DMS114 treated with DMSO at 0.1 percent for 48 hours (cell line): ENCODE data around the gene EXOSC1.
"Not testable (repeated sequence)": the region's sequence is repeated elsewhere in the genome, so short reads cannot be mapped to it uniquely, and the experiment has no call there.

Experiments used
- DNase-seq: peaks from one replicate; lab custom pipeline; 2025; ENCODE audit not compliant: unreplicated experiment; lab: John Stamatoyannopoulos, UW

Gene EXOSC1

GRCh38 chr10:97445722-97446639, at the start of gene EXOSC1, which contains the start of gene ZDHHC16:
Gene EXOSC1, minus strand, starts transcription at chr10:97446006. Its CDS starts 21 bp downstream, at chr10:97445985.
Gene ZDHHC16, plus strand, starts transcription at chr10:97446175. Its CDS starts 5,501 bp downstream, at chr10:97451676.
- peak; percentile 99 for DNase-seq

GRCh38 chr10:97494863-97495506, 49.2 kb upstream of the EXOSC1 start:
- DNase-seq = no peak

- no peak for DNase-seq
Observed at GRCh38 chr10:97494151-97494550, 48.3 kb upstream of the EXOSC1 start.

GRCh38 chr10:97490592-97490991, 44.8 kb upstream of the EXOSC1 start:
- no peak for DNase-seq

- DNase-seq = no peak
Observed at GRCh38 chr10:97485647-97486281, 40.0 kb upstream of the EXOSC1 start.

- DNase-seq = no peak
Observed at GRCh38 chr10:97483921-97484320, 38.1 kb upstream of the EXOSC1 start.

- DNase-seq = no peak
Observed at GRCh38 chr10:97483506-97483905, 37.7 kb upstream of the EXOSC1 start.

GRCh38 chr10:97482381-97482780, 36.6 kb upstream of the EXOSC1 start:
- DNase-seq = no peak

- no peak for DNase-seq
Observed at GRCh38 chr10:97481071-97481470, 35.3 kb upstream of the EXOSC1 start.

GRCh38 chr10:97479939-97480338, 34.1 kb upstream of the EXOSC1 start:
- no peak for DNase-seq

GRCh38 chr10:97479410-97479809, 33.6 kb upstream of the EXOSC1 start:
- not testable (repeated sequence) for DNase-seq

GRCh38 chr10:97475936-97476594, 30.3 kb upstream of the EXOSC1 start:
- DNase-seq = no peak

- DNase-seq = no peak
Observed at GRCh38 chr10:97474918-97475317, 29.1 kb upstream of the EXOSC1 start.

- not testable (repeated sequence) for DNase-seq
Observed at GRCh38 chr10:97468781-97469180, 23.0 kb upstream of the EXOSC1 start.

- no peak for DNase-seq
Observed at GRCh38 chr10:97468162-97468561, 22.4 kb upstream of the EXOSC1 start.

GRCh38 chr10:97466755-97467154, 20.9 kb upstream of the EXOSC1 start:
- DNase-seq = no peak

GRCh38 chr10:97465982-97466381, 20.2 kb upstream of the EXOSC1 start:
- DNase-seq = no peak

- DNase-seq = no peak
Observed at GRCh38 chr10:97464226-97464625, 18.4 kb upstream of the EXOSC1 start.

GRCh38 chr10:97463363-97464132, 17.7 kb upstream of the EXOSC1 start:
- DNase-seq = peak; percentile 16

- no peak for DNase-seq
Observed at GRCh38 chr10:97462309-97462708, 16.5 kb upstream of the EXOSC1 start.
